Measurements from ENCODE around the gene LAPTM5. TPM values are rescaled to one million over a fixed set of nuclear protein-coding genes. Genes with fewer than 3 reads are reported as not detected.

The LAPTM5 gene
- total RNA-seq, 1 experiment from 2014 or later, result 0.15 TPM

GRCh38 chr1:30803562-30803961 is 46.0 kb upstream of the LAPTM5 start:
- no peak overlapping the region for H2BK120ac ChIP-seq (ENCODE audit: low read depth, low read length, poor library complexity, severe bottlenecking)
- TF ChIP-seq CTCF (conservative IDR thresholded peaks at IDR 0.05), result no peak
- no peaks in the 10 kb centered on the region for H3K9me3 ChIP-seq (ENCODE audit: control insufficient read depth, low read depth, low read length)
- no peak overlapping the region for H3T11ph ChIP-seq (ENCODE audit: low read length)
- no peak overlapping the region for H3K4me3 Mint-ChIP-seq
- no peaks in the 10 kb centered on the region for H3K23me2 ChIP-seq (ENCODE audit: insufficient read length, low read depth, low read length, poor library complexity, severe bottlenecking)
- no CpG with 5 or more reads among the region's 6 CpGs for WGBS (ENCODE audit: extremely low coverage, insufficient read length, low lambda C conversion rate)
- no peak overlapping the region for H3K23ac ChIP-seq (ENCODE audit: insufficient read length, low read depth, low read length)
- H3K27ac ChIP-seq (ENCODE audit: insufficient read length, low read depth, low read length), result no peak overlapping the region
- H4K8ac ChIP-seq (replicated peaks; ENCODE audit: insufficient read length, low read depth, low read length), result no peak overlapping the region
- H3K79me2 ChIP-seq (ENCODE audit: insufficient read depth, low read length), result no peaks in the 10 kb centered on the region
- H3K27me3 ChIP-seq (ENCODE audit: insufficient read depth, low read length), result no peaks in the 10 kb centered on the region
- H2AFZ ChIP-seq (ENCODE audit: low read length), result no peak overlapping the region
- no peak overlapping the region for H4K91ac ChIP-seq (ENCODE audit: insufficient read length, low read depth, low read length)
- H3K4me1 Mint-ChIP-seq, result peaks cover 45 to 51% of the 10 kb centered on the region in 2 experiments
- no peak overlapping the region for H3K18ac ChIP-seq (ENCODE audit: insufficient read length, low read depth, low read length)
- no peak overlapping the region for H2BK12ac ChIP-seq (ENCODE audit: insufficient read length, low read depth, low read length)
- no peak overlapping the region for H4K5ac ChIP-seq (ENCODE audit: insufficient read length, low read depth, low read length)
- no peak overlapping the region for H3K9ac ChIP-seq (ENCODE audit: extremely low read depth, insufficient read length, low read length)
- H3K56ac ChIP-seq (ENCODE audit: insufficient read length, low read depth, low read length), result no peak overlapping the region
- no peak overlapping the region for H3K4ac ChIP-seq (ENCODE audit: low read depth, low read length)
- no peak for DNase-seq
- H2AK5ac ChIP-seq (ENCODE audit: insufficient read length, low read length), result no peak overlapping the region
- H4K20me1 ChIP-seq (ENCODE audit: control insufficient read depth, insufficient read depth, insufficient read length), result no peaks in the 10 kb centered on the region
- no peaks in the 10 kb centered on the region for H3K36me3 Mint-ChIP-seq (ENCODE audit: insufficient read depth in 1 of 3, low read depth in 3 of 3)
- H2BK20ac ChIP-seq (ENCODE audit: low read depth, low read length, poor library complexity, severe bottlenecking), result no peak overlapping the region
- H3K4me1 ChIP-seq (ENCODE audit: insufficient read depth, low read length), result peaks cover 4% of the 10 kb centered on the region; the same call in 1 of the 2 replicates
- H3K9me3 Mint-ChIP-seq, result no peaks in the 10 kb centered on the region; a peak in 1 of 5 replicates
- no peak overlapping the region for H2BK5ac ChIP-seq (ENCODE audit: insufficient read length, low read length)
- peak overlapping the region in 1 of 3 experiments; percentile 19; a peak in 1 of 7 replicates for H3K27ac Mint-ChIP-seq
- no peak overlapping the region for H3K4me2 ChIP-seq (ENCODE audit: insufficient read depth, insufficient read length, low read length)
- H3K79me1 ChIP-seq (ENCODE audit: insufficient read depth, low read depth, low read length, poor library complexity, severe bottlenecking), result no peaks in the 10 kb centered on the region
- no peak overlapping the region for H2BK15ac ChIP-seq (ENCODE audit: low read depth, low read length)
- peaks cover 17% of the 10 kb centered on the region for H3K27me3 Mint-ChIP-seq (ENCODE audit: low read depth)
- no peak overlapping the region for H3K14ac ChIP-seq (ENCODE audit: insufficient read depth, low read length)
